ENCODE data around the gene ANKRD11.
A peak's percentile ranks its signal among the peaks of the same experiment; 100 is the strongest.

Gene ANKRD11

GRCh38 chr16:89456419-89456959 is 33.9 kb downstream of the ANKRD11 start:
- TF ChIP-seq FOXP2 (optimal IDR thresholded peaks at IDR 0.05; ENCODE audit: borderline replicate concordance, extremely low read depth, extremely low read length, insufficient read depth) (no peak), POLR2AphosphoS5 (IDR thresholded peaks at IDR 0.05; ENCODE audit: low read depth, low read length) (no peak), TAF1 (IDR thresholded peaks at IDR 0.05; ENCODE audit: borderline replicate concordance, insufficient read depth, low read length) (no peak)
- TF ChIP-seq, protein P1, sequence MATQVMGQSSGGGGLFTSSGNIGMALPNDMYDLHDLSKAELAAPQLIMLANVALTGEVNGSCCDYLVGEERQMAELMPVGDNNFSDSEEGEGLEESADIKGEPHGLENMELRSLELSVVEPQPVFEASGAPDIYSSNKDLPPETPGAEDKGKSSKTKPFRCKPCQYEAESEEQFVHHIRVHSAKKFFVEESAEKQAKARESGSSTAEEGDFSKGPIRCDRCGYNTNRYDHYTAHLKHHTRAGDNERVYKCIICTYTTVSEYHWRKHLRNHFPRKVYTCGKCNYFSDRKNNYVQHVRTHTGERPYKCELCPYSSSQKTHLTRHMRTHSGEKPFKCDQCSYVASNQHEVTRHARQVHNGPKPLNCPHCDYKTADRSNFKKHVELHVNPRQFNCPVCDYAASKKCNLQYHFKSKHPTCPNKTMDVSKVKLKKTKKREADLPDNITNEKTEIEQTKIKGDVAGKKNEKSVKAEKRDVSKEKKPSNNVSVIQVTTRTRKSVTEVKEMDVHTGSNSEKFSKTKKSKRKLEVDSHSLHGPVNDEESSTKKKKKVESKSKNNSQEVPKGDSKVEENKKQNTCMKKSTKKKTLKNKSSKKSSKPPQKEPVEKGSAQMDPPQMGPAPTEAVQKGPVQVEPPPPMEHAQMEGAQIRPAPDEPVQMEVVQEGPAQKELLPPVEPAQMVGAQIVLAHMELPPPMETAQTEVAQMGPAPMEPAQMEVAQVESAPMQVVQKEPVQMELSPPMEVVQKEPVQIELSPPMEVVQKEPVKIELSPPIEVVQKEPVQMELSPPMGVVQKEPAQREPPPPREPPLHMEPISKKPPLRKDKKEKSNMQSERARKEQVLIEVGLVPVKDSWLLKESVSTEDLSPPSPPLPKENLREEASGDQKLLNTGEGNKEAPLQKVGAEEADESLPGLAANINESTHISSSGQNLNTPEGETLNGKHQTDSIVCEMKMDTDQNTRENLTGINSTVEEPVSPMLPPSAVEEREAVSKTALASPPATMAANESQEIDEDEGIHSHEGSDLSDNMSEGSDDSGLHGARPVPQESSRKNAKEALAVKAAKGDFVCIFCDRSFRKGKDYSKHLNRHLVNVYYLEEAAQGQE (IDR thresholded peaks at IDR 0.05; ENCODE audit: insufficient read depth in 1 of 2, low read depth in 2 of 2, low read length in 2 of 2): no peak

GRCh38 chr16:89455692-89456091 is 34.7 kb downstream of the ANKRD11 start:
- TF ChIP-seq SIN3A (IDR thresholded peaks at IDR 0.05; ENCODE audit: borderline replicate concordance, insufficient read depth, low read length) (no peak), FOXP2 (optimal IDR thresholded peaks at IDR 0.05; ENCODE audit: borderline replicate concordance, extremely low read depth, extremely low read length, insufficient read depth) (no peak), POLR2AphosphoS5 (IDR thresholded peaks at IDR 0.05; ENCODE audit: low read depth, low read length) (no peak), TAF1 (IDR thresholded peaks at IDR 0.05; ENCODE audit: borderline replicate concordance, insufficient read depth, low read length) (no peak)
- TF ChIP-seq, protein P1 (IDR thresholded peaks at IDR 0.05; ENCODE audit: insufficient read depth in 1 of 2, low read depth in 2 of 2, low read length in 2 of 2): no peak

- TF ChIP-seq, protein P1 (IDR thresholded peaks at IDR 0.05; ENCODE audit: insufficient read depth in 1 of 2, low read depth in 2 of 2, low read length in 2 of 2): no peak
- TF ChIP-seq FOXP2 (optimal IDR thresholded peaks at IDR 0.05; ENCODE audit: borderline replicate concordance, extremely low read depth, extremely low read length, insufficient read depth) (no peak), POLR2AphosphoS5 (IDR thresholded peaks at IDR 0.05; ENCODE audit: low read depth, low read length) (no peak), SIN3A (IDR thresholded peaks at IDR 0.05; ENCODE audit: borderline replicate concordance, insufficient read depth, low read length) (no peak), TAF1 (IDR thresholded peaks at IDR 0.05; ENCODE audit: borderline replicate concordance, insufficient read depth, low read length) (no peak)
Measured at GRCh38 chr16:89455178-89455577, 35.2 kb downstream of the ANKRD11 start.

GRCh38 chr16:89453501-89454321 is 36.6 kb downstream of the ANKRD11 start:
- TF ChIP-seq SIN3A (IDR thresholded peaks at IDR 0.05; ENCODE audit: borderline replicate concordance, insufficient read depth, low read length) (no peak; the same call in 1 of the 2 replicates), POLR2AphosphoS5 (IDR thresholded peaks at IDR 0.05; ENCODE audit: low read depth, low read length) (peak; percentile 23; the same call in 1 of the 2 replicates), TAF1 (IDR thresholded peaks at IDR 0.05; ENCODE audit: borderline replicate concordance, insufficient read depth, low read length) (no peak)

- no peak for TF ChIP-seq FOXP2 (optimal IDR thresholded peaks at IDR 0.05; ENCODE audit: borderline replicate concordance, extremely low read depth, extremely low read length, insufficient read depth)
- TF ChIP-seq TAF1 (IDR thresholded peaks at IDR 0.05; ENCODE audit: borderline replicate concordance, insufficient read depth, low read length): no peak
- TF ChIP-seq SIN3A (IDR thresholded peaks at IDR 0.05; ENCODE audit: borderline replicate concordance, insufficient read depth, low read length): no peak
Measured at GRCh38 chr16:89452925-89453324, 37.4 kb downstream of the ANKRD11 start.

GRCh38 chr16:89452241-89452640 is 38.1 kb downstream of the ANKRD11 start:
- no peak for TF ChIP-seq TAF1 (IDR thresholded peaks at IDR 0.05; ENCODE audit: borderline replicate concordance, insufficient read depth, low read length)
- no peak for TF ChIP-seq SIN3A (IDR thresholded peaks at IDR 0.05; ENCODE audit: borderline replicate concordance, insufficient read depth, low read length)
- TF ChIP-seq, protein P1 (IDR thresholded peaks at IDR 0.05; ENCODE audit: insufficient read depth in 1 of 2, low read depth in 2 of 2, low read length in 2 of 2): no peak
- TF ChIP-seq FOXP2 (optimal IDR thresholded peaks at IDR 0.05; ENCODE audit: borderline replicate concordance, extremely low read depth, extremely low read length, insufficient read depth): no peak
- no peak for TF ChIP-seq POLR2AphosphoS5 (IDR thresholded peaks at IDR 0.05; ENCODE audit: low read depth, low read length)
